GM23248 (cell line): ENCODE results near the gene SPG7.

Experiments
- EZH2 ChIP-seq: fragments of 200-600 bp; sonication (generic); IDR thresholded peaks from 2 replicates; pipeline ENCODE4 v1.6.1; 2018; ENCODE audit warnings: antibody characterized with exemption, mild to moderate bottlenecking; ENCODE audit not compliant: insufficient read depth, poor library complexity, severe bottlenecking
- EZH2phosphoT487 ChIP-seq: fragments of 200-600 bp; sonication (generic); IDR thresholded peaks from 2 replicates; pipeline ENCODE4 v1.6.1; 2018; ENCODE audit warnings: antibody characterized with exemption, moderate library complexity, mild to moderate bottlenecking, low read depth; ENCODE audit not compliant: insufficient read depth

- TF ChIP-seq EZH2 (no peak), EZH2phosphoT487 (no peak)
Measured at GRCh38 chr16:89507214-89507833, 879 bp upstream of the SPG7 start.
